Gastrocnemius medialis (tissue), 4 donors: Measurements from ENCODE around the gene UBAP2. TPM values are rescaled to one million over a fixed set of nuclear protein-coding genes. Genes with fewer than 3 reads are reported as not detected.

Experiments
- ATAC-seq, 2 donors: fragments of 150-250 bp; one replicate each; pipeline ENCODE4 v1.9.1; 2016
- DNase-seq, 2 donors: peaks; one replicate each; pipeline ENCODE4 v3.0.0-alpha.2; 2019
- H3K27ac ChIP-seq, 4 donors: fragments of 200-600 bp; sonication (generic); 1 replicate in 1 of 4; 2 replicates in 3 of 4; pipeline ENCODE4 v1.5.1; 2016 to 2018; ENCODE audit warnings: mild to moderate bottlenecking in 2 of 4, moderate library complexity in 1 of 4
- H3K27me3 ChIP-seq, 3 donors: fragments of 200-600 bp; sonication (generic) in 2 of 3; 1 replicate in 1 of 3; 2 replicates in 2 of 3; pipeline versions ENCODE4 v1.5.1 to v1.6.0; 2016 to 2019; ENCODE audit warnings: mild to moderate bottlenecking in 1 of 3, moderate library complexity in 1 of 3
- H3K36me3 ChIP-seq, 2 donors: fragments of 200-600 bp; sonication (generic) in 1 of 2; one replicate each; pipeline ENCODE4 v1.5.1; 2017 to 2018
- H3K4me1 ChIP-seq, 2 donors: fragments of 200-600 bp; sonication (generic) in 1 of 2; one replicate each; pipeline ENCODE4 v1.5.1; 2016 to 2017; ENCODE audit warnings: mild to moderate bottlenecking in 2 of 2
- H3K4me3 ChIP-seq, 4 donors: fragments of 200-600 bp; sonication (generic) in 3 of 4; 1 replicate in 1 of 4; 2 replicates in 3 of 4; pipeline ENCODE4 v1.5.1; 2016 to 2019; ENCODE audit warnings: mild to moderate bottlenecking in 2 of 4
- H3K9me3 ChIP-seq, 3 donors: fragments of 200-600 bp; sonication (generic) in 2 of 3; 1 replicate in 1 of 3; 2 replicates in 2 of 3; pipeline ENCODE4 v1.5.1; 2016 to 2019
- CTCF ChIP-seq, 5 experiments: fragments of 450-650 bp in 3 of 5; fragments of 200-600 bp in 2 of 5; sonication (generic) in 2 of 5; IDR thresholded peaks in 4 of 5; conservative IDR thresholded peaks in 1 of 5; 1 replicate in 4 of 5; 2 replicates in 1 of 5; pipeline ENCODE4 v1.5.1; 2016 to 2019; ENCODE audit warnings: antibody characterized with exemption in 5 of 5, mild to moderate bottlenecking in 3 of 5, moderate library complexity in 3 of 5
- POLR2A ChIP-seq, 2 donors: fragments of 450-650 bp; IDR thresholded peaks; one replicate each; pipeline ENCODE4 v1.6.1; 2017; ENCODE audit warnings: antibody characterized with exemption in 2 of 2, mild to moderate bottlenecking in 2 of 2, moderate library complexity in 2 of 2
- in situ Hi-C, 4 donors: fragments of 200-750 bp; cut with MboI; loops; one replicate each; pipeline versions ENCODE4 v1.15.0 to v1.8.0; 2017; ENCODE audit warnings: low sequenced_read_pairs in 4 of 4
- intact Hi-C: fragments of 100-400 bp; cut with DNase I; formaldehyde crosslinking; loops from one replicate; pipeline ENCODE4 v1.15.1; 2023; ENCODE audit warnings: low total_unique reads
- total RNA-seq, 4 donors: library from RNA; depleted of rRNA; stranded (reverse); fragments of >200 nt; gene quantifications; one replicate each; pipeline versions ENCODE4 v1.1.0 to v1.2.3, GENCODE V29; 2016

UBAP2 gene
- total RNA-seq, 4 donors from 2014 or later: 14.6 to 26.6 (median 20.9) TPM

- H3K4me3 ChIP-seq: no peak overlapping the region
- H3K27me3 ChIP-seq: no peaks in the 10 kb centered on the region
- intact Hi-C loops: no loop called here
- in situ Hi-C loops: no loop called here
- TF ChIP-seq POLR2A (IDR thresholded peaks at IDR 0.05) (no peak), CTCF (IDR thresholded peaks at IDR 0.05 in 4 of 5, conservative IDR thresholded peaks at IDR 0.05 in 1 of 5) (no peak)
- no peak overlapping the region for H3K27ac ChIP-seq
- ATAC-seq: no peak
- H3K4me1 ChIP-seq: peaks cover 0 to 4% of the 10 kb centered on the region in 2 donors
- no peak for DNase-seq
- no peaks in the 10 kb centered on the region for H3K9me3 ChIP-seq
- peaks cover 0 to 86% of the 10 kb centered on the region in 2 donors for H3K36me3 ChIP-seq
These were observed 44.9 kb upstream of the UBAP2 start for GRCh38 chr9:34093578-34093977.

- Histone ChIP-seq H3K9me3 (no peaks in the 10 kb centered on the region), H3K27me3 (no peaks in the 10 kb centered on the region), H3K27ac (peak overlapping the region in 3 of 4 donors; percentile 40 to 64 (median 49)), H3K4me1 (peaks cover 24 to 29% of the 10 kb centered on the region in 2 donors), H3K36me3 (peaks cover 0 to 71% of the 10 kb centered on the region in 2 donors), H3K4me3 (no peak overlapping the region)
- in situ Hi-C loops: no loop called here
- no peak for TF ChIP-seq CTCF (IDR thresholded peaks at IDR 0.05 in 4 of 5, conservative IDR thresholded peaks at IDR 0.05 in 1 of 5)
- no peak for TF ChIP-seq POLR2A (IDR thresholded peaks at IDR 0.05)
- intact Hi-C loops: loop anchor here (5.0 kb wide), 1 partner anchor 1537 kb away; the partner anchor contains the start of genes SMIM27 and TOPORS
- no peak for ATAC-seq
- DNase-seq: no peak
These were observed 40.6 kb upstream of the UBAP2 start for GRCh38 chr9:34089311-34089710.

GRCh38 chr9:34087370-34087769 is 38.7 kb upstream of the UBAP2 start:
- Histone ChIP-seq H3K4me3 (no peak overlapping the region), H3K36me3 (peaks cover 0 to 53% of the 10 kb centered on the region in 2 donors), H3K4me1 (peaks cover 41 to 44% of the 10 kb centered on the region in 2 donors), H3K27me3 (no peaks in the 10 kb centered on the region), H3K27ac (peak overlapping the region; percentile 80 to 91 (median 89)), H3K9me3 (no peaks in the 10 kb centered on the region)
- intact Hi-C loops: loop anchor here (5.0 kb wide), 1 partner anchor 1535 kb away; the partner anchor contains the start of genes SMIM27 and TOPORS
- no peak for DNase-seq
- ATAC-seq: no peak
- TF ChIP-seq POLR2A (IDR thresholded peaks at IDR 0.05) (no peak), CTCF (IDR thresholded peaks at IDR 0.05 in 4 of 5, conservative IDR thresholded peaks at IDR 0.05 in 1 of 5) (no peak)
- in situ Hi-C loops: no loop called here

- no peak for TF ChIP-seq POLR2A (IDR thresholded peaks at IDR 0.05)
- TF ChIP-seq CTCF (IDR thresholded peaks at IDR 0.05 in 4 of 5, conservative IDR thresholded peaks at IDR 0.05 in 1 of 5): no peak
- intact Hi-C loops (loop anchor here (5.0 kb wide), 1 partner anchor 1535 kb away; the partner anchor contains the start of genes SMIM27 and TOPORS), in situ Hi-C loops (no loop called here)
- H3K9me3 ChIP-seq: no peaks in the 10 kb centered on the region
- peaks cover 0 to 48% of the 10 kb centered on the region in 2 donors for H3K36me3 ChIP-seq
- DNase-seq (no peak), ATAC-seq (no peak)
- H3K27me3 ChIP-seq: no peaks in the 10 kb centered on the region
- no peak overlapping the region for H3K4me3 ChIP-seq
- H3K4me1 ChIP-seq: peaks cover 41 to 44% of the 10 kb centered on the region in 2 donors
- H3K27ac ChIP-seq: peak overlapping the region; percentile 80 to 91 (median 89)
These were observed 38.2 kb upstream of the UBAP2 start for GRCh38 chr9:34086864-34087263.
